K562 (cell line): ENCODE results near the gene LSM4. TPM values are rescaled to one million over a fixed set of nuclear protein-coding genes. Genes with fewer than 3 reads are reported as not detected.
A peak's percentile ranks its signal among the peaks of the same experiment; 100 is the strongest.

Experiments
- AFF1 ChIP-seq, 2 experiments: fragments of 450-650 bp; IDR thresholded peaks; 2 replicates each; pipeline ENCODE4 v1.6.1; 2018; ENCODE audit warnings: mild to moderate bottlenecking in 2 of 2, low read depth in 1 of 2; ENCODE audit not compliant: partially characterized antibody in 2 of 2
- CBX3 ChIP-seq, 2 experiments: IDR thresholded peaks; 1 replicate in 1 of 2; 2 replicates in 1 of 2; pipeline ENCODE4 v1.6.1; 2012; ENCODE audit warnings: inconsistent platforms in 2 of 2, low read length in 2 of 2, borderline replicate concordance in 1 of 2, control low read depth in 1 of 2
- HBP1 ChIP-seq: fragments of 450-650 bp; formaldehyde crosslinking; IDR thresholded peaks from 2 replicates; pipeline ENCODE4 v1.4.0; 2022; ENCODE audit warnings: missing genetic modification characterization
- KDM5B ChIP-seq: fragments of 200-600 bp; sonication (generic); IDR thresholded peaks from 2 replicates; pipeline ENCODE4 v1.6.1; 2012; ENCODE audit warnings: low read depth, mild to moderate bottlenecking, moderate library complexity, low read length, control low read depth, inconsistent platforms; ENCODE audit not compliant: insufficient replicate concordance
- KLF6 ChIP-seq: fragments of 250-450 bp; sonication (Bioruptor Pico); IDR thresholded peaks from 2 replicates; pipeline ENCODE4 v1.4.0; 2020; ENCODE audit warnings: mild to moderate bottlenecking, moderate library complexity, borderline replicate concordance
- LARP7 ChIP-seq: fragments of 450-650 bp; IDR thresholded peaks from 2 replicates; pipeline ENCODE4 v1.6.1; 2016
- MTF1 ChIP-seq: fragments of 250-450 bp; sonication (Bioruptor Pico); IDR thresholded peaks from 2 replicates; pipeline ENCODE4 v1.9.0; 2021; ENCODE audit warnings: moderate library complexity, mild to moderate bottlenecking, inconsistent platforms, borderline replicate concordance
- NCOA4 ChIP-seq: fragments of 450-650 bp; IDR thresholded peaks from 2 replicates; pipeline ENCODE4 v1.6.1; 2018; ENCODE audit warnings: mild to moderate bottlenecking; ENCODE audit not compliant: partially characterized antibody
- RNF219 ChIP-seq: fragments of 250-450 bp; sonication (Bioruptor Pico); IDR thresholded peaks from 2 replicates; pipeline ENCODE4 v1.5.0; 2022; ENCODE audit warnings: mild to moderate bottlenecking
- SIX5 ChIP-seq, 2 experiments: IDR thresholded peaks; 2 replicates each; pipeline ENCODE4 v1.6.1; 2011; ENCODE audit warnings: low read length in 2 of 2, borderline replicate concordance in 1 of 2, low read depth in 1 of 2, mild to moderate bottlenecking in 1 of 2, moderate library complexity in 1 of 2; ENCODE audit not compliant: insufficient read depth in 1 of 2
- SRSF9 ChIP-seq: fragments of 200-400 bp; formaldehyde crosslinking; IDR thresholded peaks from 2 replicates; pipeline ENCODE4 v1.6.1; 2017; ENCODE audit warnings: low read depth, low read length, borderline replicate concordance
- ZC3H8 ChIP-seq: fragments of 450-650 bp; IDR thresholded peaks from 2 replicates; pipeline ENCODE4 v1.6.1; 2017
- ZNF551 ChIP-seq: fragments of 250-450 bp; sonication (Bioruptor Pico); IDR thresholded peaks from 2 replicates; pipeline ENCODE4 v1.5.0; 2021; ENCODE audit warnings: mild to moderate bottlenecking, moderate library complexity
- ZNF592 ChIP-seq: fragments of 450-650 bp; IDR thresholded peaks from 2 replicates; pipeline ENCODE4 v1.6.1; 2017; ENCODE audit warnings: antibody characterized with exemption, mild to moderate bottlenecking
- polyA plus RNA-seq, 8 experiments: library from polyadenylated mRNA; depleted of rRNA in 4 of 8; stranded (reverse) in 5 of 8; unstranded in 3 of 8; fragments of >200 nt; fragmentation: Nextera tagmentation in 2 of 8; fragmentation: Illumina TruSeq in 1 of 8; extraction: Ambion mirVana in 2 of 8; extraction: Trizol in 1 of 8; gene quantifications; 2 replicates each; pipeline versions ENCODE4 v1.2.1 to v1.2.3, GENCODE V29; 2011 to 2014; ENCODE audit warnings: inconsistent platforms in 1 of 8, missing spikeins in 1 of 8
- total RNA-seq, 7 experiments: library from RNA; depleted of rRNA in 6 of 7; stranded (reverse); fragments of >200 nt in 6 of 7; fragmentation: Illumina TruSeq in 2 of 7; extraction: Trizol in 2 of 7; gene quantifications; 2 replicates each; pipeline versions ENCODE4 v1.2.1 to v1.2.3, GENCODE V29; 2011 to 2021; ENCODE audit warnings: low replicate concordance in 1 of 7

LSM4 gene
- total and polyA plus RNA-seq, 9 of the 15 experiments (the other 6 are each of a cell fraction or from before 2014, with no cell fraction given): 11.9 to 763 (median 202) TPM

- TF ChIP-seq KLF6 (CRISPR knock-in tag): no peak
- no peak for TF ChIP-seq HBP1 (CRISPR knock-in tag)
- TF ChIP-seq SIX5 (IDR thresholded peaks at IDR 0.05; ENCODE audit: borderline replicate concordance in 1 of 2, insufficient read depth in 1 of 2, low read depth in 1 of 2, low read length in 2 of 2): no peak
- TF ChIP-seq KDM5B: peak; percentile 68
- TF ChIP-seq SRSF9: no peak
- TF ChIP-seq ZNF592: peak; percentile 67; the same call in 1 of the 2 replicates
- TF ChIP-seq ZNF551 (CRISPR knock-in tag): no peak
- TF ChIP-seq MTF1: no peak
- no peak for TF ChIP-seq RNF219 (CRISPR knock-in tag)
- peak; percentile 88 for TF ChIP-seq NCOA4
- no peak for TF ChIP-seq AFF1 (IDR thresholded peaks at IDR 0.05; ENCODE audit: low read depth in 1 of 2, partially characterized antibody in 2 of 2)
- TF ChIP-seq CBX3 (IDR thresholded peaks at IDR 0.05; ENCODE audit: borderline replicate concordance in 1 of 2, low read length in 2 of 2): no peak
- TF ChIP-seq LARP7: no peak
- no peak for TF ChIP-seq ZC3H8
Measured at GRCh38 chr19:18292810-18293641, 29.9 kb downstream of the LSM4 start (continued).
